ES-I3 (cell line): ENCODE measurements around the gene UPK3B.
"Not testable (repeated sequence)": the region's sequence is repeated elsewhere in the genome, so short reads cannot be mapped to it uniquely, and the experiment has no call there.

Source experiments
- H3K36me3 ChIP-seq: 2 replicates; pipeline ENCODE4 v1.6.1; 2013; ENCODE audit warnings: mild to moderate bottlenecking, low read length, control low read depth, moderate library complexity; ENCODE audit not compliant: insufficient read depth
- H3K4me1 ChIP-seq: 2 replicates; pipeline ENCODE4 v1.6.1; 2013; ENCODE audit warnings: mild to moderate bottlenecking, control low read depth, low read length; ENCODE audit not compliant: insufficient read depth
- H3K9ac ChIP-seq: 2 replicates; pipeline ENCODE4 v1.6.1; 2013; ENCODE audit warnings: low read depth, mild to moderate bottlenecking, low read length, moderate library complexity
- H3K9me3 ChIP-seq: 2 replicates; pipeline ENCODE4 v1.6.1; 2013; ENCODE audit warnings: mild to moderate bottlenecking, low read length, moderate library complexity; ENCODE audit not compliant: control insufficient read depth, insufficient read depth

Gene UPK3B

GRCh38 chr7:76482660-76483059 is 27.7 kb upstream of the UPK3B start:
- H3K4me1 ChIP-seq, H3K36me3 ChIP-seq, H3K9me3 ChIP-seq, H3K9ac ChIP-seq: not testable (repeated sequence)

- not testable (repeated sequence) for H3K9me3 ChIP-seq
These were observed 27.3 kb upstream of the UPK3B start for GRCh38 chr7:76483081-76483480.

GRCh38 chr7:76484456-76484855 is 25.9 kb upstream of the UPK3B start:
- not testable (repeated sequence) for H3K4me1 ChIP-seq, H3K9ac ChIP-seq

More at GRCh38 chr7:76483081-76483480, 27.3 kb upstream of the UPK3B start:
- H3K36me3 ChIP-seq, H3K9ac ChIP-seq, H3K4me1 ChIP-seq: not testable (repeated sequence)

GRCh38 chr7:76485822-76486610 is 24.3 kb upstream of the UPK3B start:
- H3K36me3 ChIP-seq, H3K9ac ChIP-seq, H3K9me3 ChIP-seq, H3K4me1 ChIP-seq: not testable (repeated sequence)

More at GRCh38 chr7:76484456-76484855, 25.9 kb upstream of the UPK3B start:
- H3K36me3 ChIP-seq, H3K9me3 ChIP-seq: not testable (repeated sequence)

GRCh38 chr7:76486618-76487017 is 23.7 kb upstream of the UPK3B start:
- H3K9ac ChIP-seq, H3K36me3 ChIP-seq, H3K9me3 ChIP-seq, H3K4me1 ChIP-seq: not testable (repeated sequence)

GRCh38 chr7:76487969-76488368 is 22.4 kb upstream of the UPK3B start:
- not testable (repeated sequence) for H3K9me3 ChIP-seq, H3K36me3 ChIP-seq, H3K4me1 ChIP-seq, H3K9ac ChIP-seq

- not testable (repeated sequence) for H3K9ac ChIP-seq
These were observed 18.2 kb upstream of the UPK3B start for GRCh38 chr7:76492139-76492538.

GRCh38 chr7:76495717-76496116 is 14.6 kb upstream of the UPK3B start:
- not testable (repeated sequence) for H3K9me3 ChIP-seq, H3K4me1 ChIP-seq, H3K36me3 ChIP-seq, H3K9ac ChIP-seq

More at GRCh38 chr7:76492139-76492538, 18.2 kb upstream of the UPK3B start:
- H3K9me3 ChIP-seq, H3K36me3 ChIP-seq, H3K4me1 ChIP-seq: not testable (repeated sequence)

GRCh38 chr7:76497918-76498582 is 12.3 kb upstream of the UPK3B start:
- H3K9ac ChIP-seq, H3K4me1 ChIP-seq, H3K36me3 ChIP-seq, H3K9me3 ChIP-seq: not testable (repeated sequence)

GRCh38 chr7:76498583-76499200 is 11.7 kb upstream of the UPK3B start:
- H3K36me3 ChIP-seq, H3K4me1 ChIP-seq, H3K9ac ChIP-seq, H3K9me3 ChIP-seq: not testable (repeated sequence)

- not testable (repeated sequence) for H3K36me3 ChIP-seq, H3K4me1 ChIP-seq, H3K9me3 ChIP-seq, H3K9ac ChIP-seq
These were observed 11.0 kb upstream of the UPK3B start for GRCh38 chr7:76499201-76499923.

- H3K9me3 ChIP-seq, H3K4me1 ChIP-seq, H3K36me3 ChIP-seq, H3K9ac ChIP-seq: not testable (repeated sequence)
These were observed 10.5 kb upstream of the UPK3B start for GRCh38 chr7:76499924-76500241.

- H3K9me3 ChIP-seq, H3K36me3 ChIP-seq, H3K9ac ChIP-seq, H3K4me1 ChIP-seq: not testable (repeated sequence)
These were observed 8.1 kb upstream of the UPK3B start for GRCh38 chr7:76502224-76502623.

GRCh38 chr7:76502836-76503235 is 7.5 kb upstream of the UPK3B start:
- H3K9me3 ChIP-seq, H3K9ac ChIP-seq, H3K36me3 ChIP-seq, H3K4me1 ChIP-seq: not testable (repeated sequence)

GRCh38 chr7:76503244-76503643 is 7.1 kb upstream of the UPK3B start:
- H3K36me3 ChIP-seq, H3K9me3 ChIP-seq, H3K4me1 ChIP-seq, H3K9ac ChIP-seq: not testable (repeated sequence)
